Karpas-422 (cell line): ENCODE measurements around the gene GAA. TPM values are rescaled to one million over a fixed set of nuclear protein-coding genes. Genes with fewer than 3 reads are reported as not detected.

Experiments
- DNase-seq: peaks from one replicate; pipeline ENCODE4 v3.0.0-alpha.2; 2015
- H2AFZ ChIP-seq: fragments of 200-600 bp; sonication (generic); 2 replicates; pipeline ENCODE4 v1.6.1; 2014; ENCODE audit warnings: antibody characterized with exemption, low read length, mixed read lengths
- H3K27ac ChIP-seq: fragments of 200-600 bp; sonication (generic); 2 replicates; pipeline ENCODE4 v1.5.1; 2014; ENCODE audit warnings: mild to moderate bottlenecking, low read length, moderate library complexity
- H3K27me3 ChIP-seq: fragments of 200-600 bp; sonication (generic); 2 replicates; pipeline ENCODE4 v1.6.1; 2014; ENCODE audit warnings: low read length, mixed read lengths
- H3K36me3 ChIP-seq: fragments of 200-600 bp; sonication (generic); 2 replicates; pipeline ENCODE4 v1.6.1; 2014; ENCODE audit warnings: low read length, mixed read lengths; ENCODE audit not compliant: insufficient read depth
- H3K4me1 ChIP-seq: fragments of 200-600 bp; sonication (generic); 2 replicates; pipeline ENCODE4 v1.6.1; 2014; ENCODE audit warnings: mild to moderate bottlenecking, low read length, mixed read lengths
- H3K4me2 ChIP-seq: fragments of 200-600 bp; sonication (generic); 2 replicates; pipeline ENCODE4 v1.6.1; 2014; ENCODE audit warnings: low read length, low read depth, mild to moderate bottlenecking; ENCODE audit not compliant: poor library complexity, severe bottlenecking
- H3K4me3 ChIP-seq: fragments of 200-600 bp; sonication (generic); 2 replicates; pipeline ENCODE4 v1.5.1; 2014; ENCODE audit warnings: mild to moderate bottlenecking, antibody characterized with exemption, low read length, mixed read lengths
- H3K79me2 ChIP-seq: fragments of 200-600 bp; sonication (generic); 2 replicates; pipeline ENCODE4 v1.6.1; 2014; ENCODE audit warnings: mild to moderate bottlenecking, low read length, mixed read lengths
- H3K9ac ChIP-seq: fragments of 200-600 bp; sonication (generic); 2 replicates; pipeline ENCODE4 v1.6.0; 2014; ENCODE audit warnings: low read length
- H3K9me2 ChIP-seq: fragments of 200-600 bp; sonication (generic), shearing (Covaris generic); replicated peaks from 2 replicates; pipeline ENCODE4 v1.6.0; 2014; ENCODE audit warnings: mild to moderate bottlenecking, low read length, moderate library complexity; ENCODE audit not compliant: insufficient read depth
- H3K9me3 ChIP-seq: fragments of 300-700, 200-600 bp; sonication (generic); 2 replicates; pipeline ENCODE4 v1.6.1; 2014; ENCODE audit warnings: low read length, mixed read lengths
- H4K20me1 ChIP-seq: fragments of 200-600 bp; sonication (generic); 2 replicates; pipeline ENCODE4 v1.6.1; 2014; ENCODE audit warnings: mild to moderate bottlenecking, antibody characterized with exemption, low read length, low read depth; ENCODE audit not compliant: insufficient read depth
- total RNA-seq: library from RNA; depleted of rRNA; stranded (reverse); fragments of >200 nt; shearing (Covaris generic); gene quantifications from 2 replicates; pipeline ENCODE4 v1.2.3, GENCODE V29; 2014; ENCODE audit warnings: low replicate concordance

The GAA gene
- total RNA-seq, 1 experiment from 2014 or later, result 4.3 TPM

GRCh38 chr17:80109713-80110446 is 8.5 kb downstream of the GAA start:
- no peak overlapping the region for H3K4me3 ChIP-seq
- no peaks in the 10 kb centered on the region for H3K27me3 ChIP-seq
- no peak overlapping the region for H2AFZ ChIP-seq
- no peaks in the 10 kb centered on the region for H3K36me3 ChIP-seq
- no peaks in the 10 kb centered on the region for H3K9me2 ChIP-seq
- no peaks in the 10 kb centered on the region for H4K20me1 ChIP-seq
- H3K79me2 ChIP-seq, result no peaks in the 10 kb centered on the region
- no peak overlapping the region for H3K4me2 ChIP-seq
- H3K9ac ChIP-seq, result no peak overlapping the region
- H3K27ac ChIP-seq, result no peak overlapping the region
- DNase-seq, result peak; percentile 24
- H3K9me3 ChIP-seq, result no peaks in the 10 kb centered on the region
- H3K4me1 ChIP-seq, result no peaks in the 10 kb centered on the region

DNA sequence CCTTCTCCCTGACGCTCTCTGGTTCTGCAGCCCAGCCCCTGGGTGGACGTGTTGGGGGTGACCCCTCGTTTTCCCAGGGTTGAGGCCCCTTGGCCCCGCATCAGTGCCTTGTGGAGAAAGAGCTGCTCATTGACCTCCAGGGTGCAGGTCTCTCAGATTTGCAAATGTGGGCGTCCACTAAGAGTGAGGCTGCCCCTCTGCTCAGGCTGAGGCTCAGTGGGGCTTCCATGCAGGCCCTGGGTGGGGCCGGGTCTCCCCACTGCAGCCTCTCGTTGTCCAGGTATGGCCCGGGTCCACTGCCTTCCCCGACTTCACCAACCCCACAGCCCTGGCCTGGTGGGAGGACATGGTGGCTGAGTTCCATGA is 9.0 kb downstream of the GAA start:
- no peak for DNase-seq
- Histone ChIP-seq H3K27ac (no peak overlapping the region), H2AFZ (no peak overlapping the region), H3K4me3 (no peak overlapping the region), H3K9ac (no peak overlapping the region), H3K27me3 (no peaks in the 10 kb centered on the region), H4K20me1 (no peaks in the 10 kb centered on the region), H3K4me1 (no peaks in the 10 kb centered on the region), H3K9me2 (no peaks in the 10 kb centered on the region), H3K79me2 (no peaks in the 10 kb centered on the region), H3K9me3 (no peaks in the 10 kb centered on the region), H3K4me2 (no peak overlapping the region), H3K36me3 (no peaks in the 10 kb centered on the region)

DNA sequence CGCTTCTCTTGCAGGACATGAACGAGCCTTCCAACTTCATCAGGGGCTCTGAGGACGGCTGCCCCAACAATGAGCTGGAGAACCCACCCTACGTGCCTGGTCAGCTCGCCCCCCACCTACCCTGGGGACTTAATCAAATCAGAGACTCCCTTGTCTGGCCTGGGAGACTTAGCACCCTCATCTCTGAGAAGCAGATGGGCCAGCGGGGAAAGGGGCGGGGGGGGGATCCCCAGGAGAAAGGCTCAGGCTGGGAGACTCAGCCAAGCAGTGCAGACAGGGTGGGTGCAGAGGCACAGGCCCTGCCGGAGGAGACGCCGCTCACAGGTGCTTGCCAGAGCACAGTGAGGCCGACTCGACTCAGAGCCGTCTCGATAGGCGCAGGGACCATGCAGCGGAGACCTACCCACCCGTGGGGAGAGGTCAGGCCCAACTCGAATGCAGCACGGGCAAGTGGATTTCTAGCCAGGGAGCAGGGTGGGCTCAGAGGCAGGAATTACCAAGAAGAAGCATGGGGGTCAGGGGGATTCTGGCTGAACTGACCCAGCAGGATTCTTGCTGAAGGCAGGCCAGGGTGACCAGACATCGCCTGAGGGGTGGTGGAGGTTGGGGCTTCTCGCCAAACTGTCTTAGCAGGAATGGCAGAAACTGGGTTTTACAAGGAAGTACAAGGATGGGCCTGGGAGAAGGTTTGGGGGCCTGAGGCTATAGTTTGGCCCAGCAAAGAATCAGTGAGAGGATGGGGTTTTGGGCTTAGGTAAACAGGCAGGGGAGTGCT is 9.7 kb downstream of the GAA start:
- no peaks in the 10 kb centered on the region for H3K36me3 ChIP-seq
- H2AFZ ChIP-seq, result no peak overlapping the region
- H4K20me1 ChIP-seq, result no peaks in the 10 kb centered on the region
- DNase-seq, result no peak
- no peaks in the 10 kb centered on the region for H3K79me2 ChIP-seq
- no peak overlapping the region for H3K9ac ChIP-seq
- no peaks in the 10 kb centered on the region for H3K9me3 ChIP-seq
- no peak overlapping the region for H3K4me3 ChIP-seq
- no peaks in the 10 kb centered on the region for H3K4me1 ChIP-seq
- no peak overlapping the region for H3K27ac ChIP-seq
- no peak overlapping the region for H3K4me2 ChIP-seq
- no peaks in the 10 kb centered on the region for H3K27me3 ChIP-seq
- H3K9me2 ChIP-seq, result no peaks in the 10 kb centered on the region

DNA sequence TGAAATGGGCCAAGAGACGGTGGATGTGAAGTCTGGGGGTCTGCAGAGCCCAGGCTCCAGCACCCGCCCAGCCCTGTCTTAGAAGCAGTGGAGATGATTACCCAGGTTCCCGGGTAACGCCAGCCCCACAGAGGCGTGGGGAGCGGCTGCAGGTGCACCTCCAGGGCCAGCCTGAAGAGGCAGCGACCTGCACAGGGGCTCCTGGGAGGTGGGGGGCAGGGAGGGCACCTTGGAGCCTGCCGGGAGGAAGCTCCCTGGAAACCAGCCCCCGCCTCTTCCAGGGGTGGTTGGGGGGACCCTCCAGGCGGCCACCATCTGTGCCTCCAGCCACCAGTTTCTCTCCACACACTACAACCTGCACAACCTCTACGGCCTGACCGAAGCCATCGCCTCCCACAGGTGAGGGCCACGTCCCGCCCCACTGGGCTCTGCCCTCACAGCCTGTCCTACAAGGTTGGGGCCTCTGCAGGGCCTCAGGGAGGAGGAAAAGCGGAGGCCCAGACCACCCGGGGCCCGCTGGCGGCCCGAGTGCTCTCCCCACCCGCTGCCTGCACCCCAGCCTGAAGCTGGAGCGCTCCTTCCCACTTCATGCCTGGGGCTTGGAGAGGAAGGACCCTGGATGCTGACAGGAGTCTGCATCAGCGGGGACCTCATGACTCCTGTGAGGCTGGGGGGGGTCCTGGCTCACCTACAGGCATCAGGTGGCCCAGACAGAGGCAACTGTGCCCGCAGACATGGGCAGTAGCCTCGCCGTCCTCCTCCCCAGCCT is 10.5 kb downstream of the GAA start:
- no peaks in the 10 kb centered on the region for H3K36me3 ChIP-seq
- no peak for DNase-seq
- H3K4me1 ChIP-seq, result no peaks in the 10 kb centered on the region
- H3K9me3 ChIP-seq, result no peaks in the 10 kb centered on the region
- no peak overlapping the region for H3K4me2 ChIP-seq
- H3K79me2 ChIP-seq, result no peaks in the 10 kb centered on the region
- H3K27me3 ChIP-seq, result no peaks in the 10 kb centered on the region
- no peak overlapping the region for H2AFZ ChIP-seq
- H3K27ac ChIP-seq, result no peak overlapping the region
- no peak overlapping the region for H3K9ac ChIP-seq
- no peaks in the 10 kb centered on the region for H4K20me1 ChIP-seq
- no peak overlapping the region for H3K4me3 ChIP-seq
- H3K9me2 ChIP-seq, result no peaks in the 10 kb centered on the region

DNA sequence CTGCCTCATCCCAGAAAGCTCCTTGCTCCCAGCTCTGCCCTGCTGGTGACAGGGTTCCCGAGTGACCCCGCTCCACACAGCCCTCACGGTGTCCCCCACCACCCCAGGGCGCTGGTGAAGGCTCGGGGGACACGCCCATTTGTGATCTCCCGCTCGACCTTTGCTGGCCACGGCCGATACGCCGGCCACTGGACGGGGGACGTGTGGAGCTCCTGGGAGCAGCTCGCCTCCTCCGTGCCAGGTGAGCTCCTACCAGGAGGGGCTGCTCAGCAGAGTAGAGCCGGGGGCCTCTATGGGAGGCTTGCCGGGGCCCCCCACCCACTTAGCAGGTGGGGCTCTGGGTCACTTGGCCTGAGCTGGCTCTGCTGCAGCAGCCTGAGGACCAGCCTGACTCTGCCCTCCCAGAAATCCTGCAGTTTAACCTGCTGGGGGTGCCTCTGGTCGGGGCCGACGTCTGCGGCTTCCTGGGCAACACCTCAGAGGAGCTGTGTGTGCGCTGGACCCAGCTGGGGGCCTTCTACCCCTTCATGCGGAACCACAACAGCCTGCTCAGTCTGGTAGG is 11.2 kb downstream of the GAA start:
- Histone ChIP-seq H3K4me2 (no peak overlapping the region), H3K9me3 (no peaks in the 10 kb centered on the region), H3K4me3 (no peak overlapping the region), H3K9ac (no peak overlapping the region), H3K79me2 (no peaks in the 10 kb centered on the region), H2AFZ (no peak overlapping the region), H4K20me1 (no peaks in the 10 kb centered on the region), H3K9me2 (no peaks in the 10 kb centered on the region), H3K36me3 (no peaks in the 10 kb centered on the region), H3K4me1 (no peaks in the 10 kb centered on the region), H3K27ac (no peak overlapping the region), H3K27me3 (no peaks in the 10 kb centered on the region)
- no peak for DNase-seq

DNA sequence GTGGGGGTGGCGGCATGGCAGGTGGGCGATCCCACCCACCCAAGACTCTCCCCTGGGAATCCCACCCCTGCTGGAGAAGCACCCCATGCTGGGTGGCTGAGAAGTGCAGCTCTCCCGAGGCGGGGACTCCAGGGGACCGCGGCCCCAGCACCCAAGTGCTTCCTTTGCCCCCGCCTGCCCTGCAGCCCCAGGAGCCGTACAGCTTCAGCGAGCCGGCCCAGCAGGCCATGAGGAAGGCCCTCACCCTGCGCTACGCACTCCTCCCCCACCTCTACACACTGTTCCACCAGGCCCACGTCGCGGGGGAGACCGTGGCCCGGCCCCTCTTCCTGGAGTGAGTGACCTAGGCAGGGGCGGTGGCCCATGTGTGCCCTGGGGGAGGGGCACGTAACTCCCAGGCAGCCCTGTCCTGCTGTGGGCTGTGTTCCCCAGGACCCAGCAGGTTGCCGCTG is 11.7 kb downstream of the GAA start:
- Histone ChIP-seq H3K9ac (no peak overlapping the region), H3K4me2 (no peak overlapping the region), H3K79me2 (no peaks in the 10 kb centered on the region), H2AFZ (no peak overlapping the region), H3K4me3 (no peak overlapping the region), H3K4me1 (no peaks in the 10 kb centered on the region), H4K20me1 (no peaks in the 10 kb centered on the region), H3K9me2 (no peaks in the 10 kb centered on the region), H3K9me3 (no peaks in the 10 kb centered on the region), H3K27me3 (no peaks in the 10 kb centered on the region), H3K27ac (no peak overlapping the region), H3K36me3 (no peaks in the 10 kb centered on the region)
- DNase-seq, result no peak

GRCh38 chr17:80114758-80115157 is 13.4 kb downstream of the GAA start:
- H4K20me1 ChIP-seq, result no peaks in the 10 kb centered on the region
- no peak for DNase-seq
- no peak overlapping the region for H3K4me2 ChIP-seq
- H3K4me1 ChIP-seq, result no peaks in the 10 kb centered on the region
- H3K9ac ChIP-seq, result no peak overlapping the region
- no peaks in the 10 kb centered on the region for H3K9me2 ChIP-seq
- H3K79me2 ChIP-seq, result no peaks in the 10 kb centered on the region
- no peak overlapping the region for H3K4me3 ChIP-seq
- H3K27me3 ChIP-seq, result no peaks in the 10 kb centered on the region
- H2AFZ ChIP-seq, result no peak overlapping the region
- H3K27ac ChIP-seq, result no peak overlapping the region
- no peaks in the 10 kb centered on the region for H3K36me3 ChIP-seq
- H3K9me3 ChIP-seq, result no peaks in the 10 kb centered on the region

DNA sequence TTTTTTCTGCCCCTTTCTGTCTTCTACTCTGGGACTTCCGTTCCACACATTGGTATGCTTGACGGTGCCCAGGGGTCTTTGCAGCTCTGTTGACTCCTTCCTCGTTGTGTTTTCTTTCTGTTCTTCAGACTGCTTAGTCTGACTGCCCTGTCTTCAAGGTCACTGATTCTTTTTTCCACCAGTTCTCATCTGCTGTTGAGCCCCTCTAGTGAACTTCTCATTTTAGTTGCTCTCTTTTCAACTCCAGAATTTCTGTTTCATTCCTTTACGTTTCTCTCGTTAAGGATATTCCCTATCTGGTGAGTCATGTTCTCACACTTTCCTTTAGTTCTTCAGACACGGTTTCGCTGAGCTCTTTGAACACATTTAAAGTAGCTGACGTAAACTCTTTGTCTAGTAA is 13.8 kb downstream of the GAA start:
- H3K9me2 ChIP-seq, result no peaks in the 10 kb centered on the region
- H4K20me1 ChIP-seq, result no peaks in the 10 kb centered on the region
- no peaks in the 10 kb centered on the region for H3K27me3 ChIP-seq
- no peak overlapping the region for H3K4me2 ChIP-seq
- H3K4me1 ChIP-seq, result no peaks in the 10 kb centered on the region
- no peaks in the 10 kb centered on the region for H3K79me2 ChIP-seq
- no peaks in the 10 kb centered on the region for H3K36me3 ChIP-seq
- no peak for DNase-seq
- H3K27ac ChIP-seq, result no peak overlapping the region
- no peaks in the 10 kb centered on the region for H3K9me3 ChIP-seq
- H2AFZ ChIP-seq, result no peak overlapping the region
- H3K9ac ChIP-seq, result no peak overlapping the region
- no peak overlapping the region for H3K4me3 ChIP-seq
